ENCODE measurements around the gene CERS6. TPM values are rescaled to one million over a fixed set of nuclear protein-coding genes. Genes with fewer than 3 reads are reported as not detected.
"Not testable (repeated sequence)": the region's sequence is repeated elsewhere in the genome, so short reads cannot be mapped to it uniquely, and the experiment has no call there.

Gene CERS6
- total RNA-seq, 4 donors from 2014 or later, result 46.6 to 67.7 (median 53.6) TPM

GRCh38 chr2:168758970-168759820, 303.1 kb downstream of the CERS6 start:
- intact Hi-C loops (cut with DNase I), result loop anchor here (2.0 to 10.0 kb wide), 2 partner anchors 304 to 410 kb away; partner anchors contain the start of gene CERS6
- H3K9me3 ChIP-seq, result no peaks in the 10 kb centered on the region

GRCh38 chr2:168765401-168765800, 309.3 kb downstream of the CERS6 start:
- no peaks in the 10 kb centered on the region for H3K9me3 ChIP-seq
- DNase-seq (ENCODE audit: extremely low spot score), result no peak
- intact Hi-C loops (cut with DNase I), result no loop called here
- WGBS, result 91% methylated on average over 1 of the region's 1 CpG
- H3K4me3 ChIP-seq, result no peak overlapping the region
- peaks cover 0 to 29% (median 7%) of the 10 kb centered on the region in 4 donors for H3K36me3 ChIP-seq
- no peak overlapping the region for H3K27ac ChIP-seq (replicated peaks in 1 of 4)
- no peaks in the 10 kb centered on the region for H3K27me3 ChIP-seq
- no peak for TF ChIP-seq POLR2A (IDR thresholded peaks at IDR 0.05; ENCODE audit: low read depth)
- TF ChIP-seq POLR2AphosphoS5 (IDR thresholded peaks at IDR 0.05), result no peak
- TF ChIP-seq EP300 (IDR thresholded peaks at IDR 0.05), result no peak
- no peak for TF ChIP-seq CTCF (IDR thresholded peaks at IDR 0.05)
- H3K4me1 ChIP-seq, result peaks cover 0 to 4% (median 2%) of the 10 kb centered on the region in 4 donors

More at GRCh38 chr2:168758970-168759820, 303.1 kb downstream of the CERS6 start:
- no peak for DNase-seq (ENCODE audit: extremely low spot score)
- no peak overlapping the region for H3K27ac ChIP-seq (replicated peaks in 1 of 4)
- H3K36me3 ChIP-seq, result peaks cover 0 to 5% (median 2%) of the 10 kb centered on the region in 4 donors
- no peak overlapping the region for H3K4me3 ChIP-seq
- peaks cover 0 to 4% (median 4%) of the 10 kb centered on the region in 4 donors for H3K4me1 ChIP-seq
- 27% methylated on average over 3 of the region's 3 CpGs for WGBS
- H3K27me3 ChIP-seq, result no peaks in the 10 kb centered on the region
- TF ChIP-seq POLR2AphosphoS5 (IDR thresholded peaks at IDR 0.05) (peak in 1 of 2 donors; percentile 21), EP300 (IDR thresholded peaks at IDR 0.05) (no peak), POLR2A (IDR thresholded peaks at IDR 0.05; ENCODE audit: low read depth) (no peak), CTCF (IDR thresholded peaks at IDR 0.05) (peak; percentile 57 to 69 (median 62))

GRCh38 chr2:168766600-168766999, 310.5 kb downstream of the CERS6 start:
- no peak for TF ChIP-seq EP300 (IDR thresholded peaks at IDR 0.05)
- no peak for TF ChIP-seq POLR2AphosphoS5 (IDR thresholded peaks at IDR 0.05)
- TF ChIP-seq CTCF (IDR thresholded peaks at IDR 0.05), result no peak
- no peak for TF ChIP-seq POLR2A (IDR thresholded peaks at IDR 0.05; ENCODE audit: low read depth)
- WGBS, result 44% methylated on average over 2 of the region's 2 CpGs
- Histone ChIP-seq H3K27ac (replicated peaks in 1 of 4) (no peak overlapping the region), H3K4me1 (peaks cover 0 to 4% (median 2%) of the 10 kb centered on the region in 4 donors), H3K9me3 (no peaks in the 10 kb centered on the region), H3K27me3 (no peaks in the 10 kb centered on the region), H3K36me3 (peaks cover 0 to 29% (median 7%) of the 10 kb centered on the region in 4 donors), H3K4me3 (no peak overlapping the region)
- intact Hi-C loops (cut with DNase I), result no loop called here
- no peak for DNase-seq (ENCODE audit: extremely low spot score)

GRCh38 chr2:168767258-168767657, 311.2 kb downstream of the CERS6 start:
- no peaks in the 10 kb centered on the region for H3K27me3 ChIP-seq
- H3K36me3 ChIP-seq, result peaks cover 0 to 29% (median 7%) of the 10 kb centered on the region in 4 donors
- TF ChIP-seq POLR2A (IDR thresholded peaks at IDR 0.05; ENCODE audit: low read depth) (no peak), POLR2AphosphoS5 (IDR thresholded peaks at IDR 0.05) (no peak), EP300 (IDR thresholded peaks at IDR 0.05) (no peak), CTCF (IDR thresholded peaks at IDR 0.05) (no peak)
- H3K9me3 ChIP-seq, result no peaks in the 10 kb centered on the region
- WGBS, result 70% methylated on average over 1 of the region's 1 CpG
- no peak for DNase-seq (ENCODE audit: extremely low spot score)
- no peak overlapping the region for H3K27ac ChIP-seq (replicated peaks in 1 of 4)
- H3K4me3 ChIP-seq, result no peak overlapping the region
- peaks cover 0 to 4% (median 2%) of the 10 kb centered on the region in 4 donors for H3K4me1 ChIP-seq
- intact Hi-C loops (cut with DNase I), result no loop called here

- H3K27me3 ChIP-seq; H3K9me3 ChIP-seq; H3K4me1 ChIP-seq; H3K4me3 ChIP-seq; H3K27ac ChIP-seq (replicated peaks in 1 of 4); DNase-seq (ENCODE audit: extremely low spot score); intact Hi-C loops (cut with DNase I): not testable (repeated sequence)
- 100% methylated on average over 6 of the region's 6 CpGs for WGBS
- peaks cover 0 to 29% (median 7%) of the 10 kb centered on the region in 4 donors for H3K36me3 ChIP-seq
These were observed 312.3 kb downstream of the CERS6 start for GRCh38 chr2:168768357-168768756.

Measured in esophagus muscularis mucosa (tissue), 4 donors.